ENCODE data around the gene PRRC2C.

DNA sequence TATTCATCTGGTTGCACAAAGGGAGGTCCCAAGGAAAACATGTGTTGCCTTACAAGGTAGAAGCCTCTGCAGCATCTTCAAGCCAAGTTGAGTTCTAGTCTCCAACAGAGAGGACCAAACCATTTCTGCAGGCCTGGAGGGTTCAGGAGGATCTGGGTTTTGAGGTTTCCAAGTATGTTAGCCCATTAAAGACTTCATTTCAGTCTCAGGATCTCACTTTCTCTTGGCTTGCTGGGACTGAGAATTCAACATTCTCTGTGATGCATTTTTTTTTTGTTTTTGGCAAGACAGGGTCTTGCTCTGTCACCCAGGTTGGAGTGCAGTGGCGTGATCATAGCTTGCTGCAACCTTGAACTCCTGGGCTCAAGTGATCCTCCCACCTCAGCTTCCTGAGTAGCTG is 128.0 kb downstream of the PRRC2C start:
- no peak for TF ChIP-seq JUND (IDR thresholded peaks at IDR 0.05)
- TF ChIP-seq, protein P1, sequence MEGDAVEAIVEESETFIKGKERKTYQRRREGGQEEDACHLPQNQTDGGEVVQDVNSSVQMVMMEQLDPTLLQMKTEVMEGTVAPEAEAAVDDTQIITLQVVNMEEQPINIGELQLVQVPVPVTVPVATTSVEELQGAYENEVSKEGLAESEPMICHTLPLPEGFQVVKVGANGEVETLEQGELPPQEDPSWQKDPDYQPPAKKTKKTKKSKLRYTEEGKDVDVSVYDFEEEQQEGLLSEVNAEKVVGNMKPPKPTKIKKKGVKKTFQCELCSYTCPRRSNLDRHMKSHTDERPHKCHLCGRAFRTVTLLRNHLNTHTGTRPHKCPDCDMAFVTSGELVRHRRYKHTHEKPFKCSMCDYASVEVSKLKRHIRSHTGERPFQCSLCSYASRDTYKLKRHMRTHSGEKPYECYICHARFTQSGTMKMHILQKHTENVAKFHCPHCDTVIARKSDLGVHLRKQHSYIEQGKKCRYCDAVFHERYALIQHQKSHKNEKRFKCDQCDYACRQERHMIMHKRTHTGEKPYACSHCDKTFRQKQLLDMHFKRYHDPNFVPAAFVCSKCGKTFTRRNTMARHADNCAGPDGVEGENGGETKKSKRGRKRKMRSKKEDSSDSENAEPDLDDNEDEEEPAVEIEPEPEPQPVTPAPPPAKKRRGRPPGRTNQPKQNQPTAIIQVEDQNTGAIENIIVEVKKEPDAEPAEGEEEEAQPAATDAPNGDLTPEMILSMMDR (IDR thresholded peaks at IDR 0.05; ENCODE audit: low read depth, low read length, missing input control) = no peak

Measured in liver (tissue), 3 donors.